Measurements from ENCODE around the gene VPS26A. TPM values are rescaled to one million over a fixed set of nuclear protein-coding genes. Genes with fewer than 3 reads are reported as not detected.

Gene VPS26A
- total RNA-seq, 1 experiment from 2014 or later: 12.4 TPM

GRCh38 chr10:69215405-69216171 lies 91.6 kb downstream of the VPS26A start:
- DNase-seq: no peak
- Histone ChIP-seq H3K36me3 (replicated peaks; ENCODE audit: control insufficient read depth, insufficient read depth, low read length) (no peaks in the 10 kb centered on the region), H3K4me3 (ENCODE audit: insufficient read depth, low read depth, low read length) (no peak overlapping the region), H3K27me3 (ENCODE audit: control insufficient read depth, insufficient read depth, low read length) (no peaks in the 10 kb centered on the region)

DNA sequence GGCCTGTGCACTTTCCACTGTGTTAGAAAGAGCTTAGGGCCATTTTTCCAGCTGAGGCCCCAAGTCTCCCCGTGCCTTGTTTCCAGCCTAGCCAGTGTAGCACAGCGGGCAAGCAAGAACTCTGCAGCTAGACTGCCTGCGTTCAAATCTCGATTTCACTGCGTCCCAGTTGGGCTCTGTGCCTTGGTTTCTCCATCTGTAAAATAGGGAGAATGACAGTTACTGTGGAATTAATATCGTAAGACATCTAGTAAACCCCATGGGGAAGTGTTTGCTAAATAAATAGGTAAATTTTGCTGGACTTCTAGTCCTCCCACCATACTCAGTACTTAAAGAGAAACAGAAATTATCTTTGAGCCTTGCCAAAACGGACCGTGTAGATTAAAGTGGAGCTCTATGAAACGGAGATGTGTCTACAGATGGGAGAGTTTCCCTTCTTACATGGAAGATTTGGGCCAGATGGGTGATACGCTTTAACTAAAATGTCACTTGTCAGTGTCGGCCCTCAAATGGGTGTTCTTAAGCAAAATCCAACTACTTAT lies 92.7 kb downstream of the VPS26A start:
- no peak for DNase-seq
- H3K36me3 ChIP-seq (replicated peaks; ENCODE audit: control insufficient read depth, insufficient read depth, low read length): no peaks in the 10 kb centered on the region
- H3K4me3 ChIP-seq (ENCODE audit: insufficient read depth, low read depth, low read length): no peak overlapping the region
- H3K27me3 ChIP-seq (ENCODE audit: control insufficient read depth, insufficient read depth, low read length): no peaks in the 10 kb centered on the region

GRCh38 chr10:69217119-69217754 lies 93.3 kb downstream of the VPS26A start:
- no peak for DNase-seq

DNA sequence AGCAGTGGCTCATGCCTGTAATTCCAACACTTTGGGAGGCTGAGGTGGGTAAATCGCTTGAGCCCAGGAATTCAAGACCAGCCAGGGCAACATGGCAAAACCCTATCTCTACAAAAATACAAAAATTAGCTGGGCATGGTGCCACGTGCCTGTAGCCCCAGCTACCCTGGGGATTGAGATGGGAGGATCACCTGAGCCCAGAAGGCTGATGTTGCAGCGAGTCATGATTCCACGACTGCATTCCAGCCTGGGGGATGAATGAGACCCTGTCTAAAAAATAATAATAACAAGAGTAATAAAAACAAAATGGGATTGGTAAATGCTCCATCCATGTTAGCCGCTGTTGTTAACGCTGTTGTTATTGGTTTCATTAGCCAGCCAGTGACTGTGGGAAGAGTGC lies 94.9 kb downstream of the VPS26A start:
- no peaks in the 10 kb centered on the region for H3K36me3 ChIP-seq (replicated peaks; ENCODE audit: control insufficient read depth, insufficient read depth, low read length)
- no peak for DNase-seq
- H3K4me3 ChIP-seq (ENCODE audit: insufficient read depth, low read depth, low read length): no peak overlapping the region
- no peaks in the 10 kb centered on the region for H3K27me3 ChIP-seq (ENCODE audit: control insufficient read depth, insufficient read depth, low read length)

More at GRCh38 chr10:69217119-69217754, 93.3 kb downstream of the VPS26A start:
- Histone ChIP-seq H3K36me3 (replicated peaks; ENCODE audit: control insufficient read depth, insufficient read depth, low read length) (no peaks in the 10 kb centered on the region), H3K4me3 (ENCODE audit: insufficient read depth, low read depth, low read length) (no peak overlapping the region), H3K27me3 (ENCODE audit: control insufficient read depth, insufficient read depth, low read length) (no peaks in the 10 kb centered on the region)

GRCh38 chr10:69220041-69220451 lies 96.1 kb downstream of the VPS26A start, which contains the start of gene HKDC1:
Gene HKDC1, plus strand, starts transcription at chr10:69220332. Its CDS starts 104 bp downstream, at chr10:69220436.
- no peak within 1 kb of the TSS for H3K4me3 ChIP-seq (ENCODE audit: insufficient read depth, low read depth, low read length)
- no peak for DNase-seq
- H3K27me3 ChIP-seq (ENCODE audit: control insufficient read depth, insufficient read depth, low read length): no peaks in the 10 kb centered on the region
- H3K36me3 ChIP-seq (replicated peaks; ENCODE audit: control insufficient read depth, insufficient read depth, low read length): no peaks in the 10 kb centered on the region

DNA sequence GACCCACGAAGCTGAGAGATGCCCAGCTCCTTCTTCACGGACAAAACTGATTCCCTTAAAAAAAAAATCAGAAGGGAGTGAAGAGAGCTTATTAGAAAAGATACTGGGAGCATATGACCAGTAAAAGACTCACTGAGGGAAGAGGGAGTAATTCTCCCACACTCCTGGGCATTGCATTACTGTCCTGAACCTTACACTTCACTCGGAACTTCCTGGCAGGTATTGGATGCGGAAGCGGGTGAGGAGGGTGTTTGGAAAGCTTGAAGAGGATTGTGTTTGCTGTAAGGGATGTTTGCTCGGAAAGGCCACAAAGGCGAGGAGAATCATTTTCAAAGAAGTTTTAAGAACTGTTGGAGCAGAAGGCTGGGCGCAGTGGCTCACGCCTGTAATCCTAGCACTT lies 96.5 kb downstream of the VPS26A start:
- no peak for DNase-seq
- no peak overlapping the region for H3K4me3 ChIP-seq (ENCODE audit: insufficient read depth, low read depth, low read length)
- H3K27me3 ChIP-seq (ENCODE audit: control insufficient read depth, insufficient read depth, low read length): no peaks in the 10 kb centered on the region

More for the DNA sequence above, 96.5 kb downstream of the VPS26A start:
- no peaks in the 10 kb centered on the region for H3K36me3 ChIP-seq (replicated peaks; ENCODE audit: control insufficient read depth, insufficient read depth, low read length)

Other genes with a start within 250 kb of the VPS26A start
- 50.8 and 68.7 TPM in 2 replicates for gene DDX50, start 222.9 kb upstream of the VPS26A start, total RNA-seq (2014; rRNA removed; shearing (Covaris generic))
- 121 and 145 TPM in 2 replicates for gene DDX21, start 168.0 kb upstream of the VPS26A start, total RNA-seq (2014; rRNA removed; shearing (Covaris generic))
- 38.2 and 41.4 TPM in 2 replicates for gene KIFBP, start 135.4 kb upstream of the VPS26A start, total RNA-seq (2014; rRNA removed; shearing (Covaris generic))
- gene SRGN, start 36.1 kb upstream of the VPS26A start, total RNA-seq (2014; rRNA removed; shearing (Covaris generic)): not detected in 2 replicates
- gene SUPV3L1, start 56.1 kb downstream of the VPS26A start, total RNA-seq (2014; rRNA removed; shearing (Covaris generic)): 38.7 and 45.1 TPM in 2 replicates
- gene HKDC1, start 96.2 kb downstream of the VPS26A start, total RNA-seq (2014; rRNA removed; shearing (Covaris generic)): 0.03 TPM in 1 of 2 replicates, not detected in the other
- gene HK1, start 154.3 kb downstream of the VPS26A start, total RNA-seq (2014; rRNA removed; shearing (Covaris generic)): 110 and 114 TPM in 2 replicates

Data from H7 (cell line).